Omental fat pad (tissue), 4 donors: Measurements from ENCODE around the gene EEPD1. TPM values are rescaled to one million over a fixed set of nuclear protein-coding genes. Genes with fewer than 3 reads are reported as not detected.

Source experiments
- ATAC-seq: fragments of 150-250 bp; one replicate; pipeline ENCODE4 v1.9.1; 2016; ENCODE audit warnings: mild to moderate bottlenecking, moderate library complexity; ENCODE audit not compliant: low FRiP score
- DNase-seq: peaks from one replicate; pipeline ENCODE4 v3.0.0-alpha.2; 2019; ENCODE audit warnings: low spot score
- CTCF ChIP-seq, 3 donors: fragments of 450-650 bp; IDR thresholded peaks; one replicate each; pipeline ENCODE4 v1.5.1; 2016 to 2017; ENCODE audit warnings: antibody characterized with exemption in 3 of 3, mild to moderate bottlenecking in 3 of 3, moderate library complexity in 2 of 3
- total RNA-seq, 4 donors: library from RNA; depleted of rRNA; stranded (reverse); fragments of >200 nt; gene quantifications; one replicate each; pipeline ENCODE4 v1.1.0, GENCODE V29; 2016

Gene EEPD1
- total RNA-seq, 4 donors from 2014 or later, result 6.5 to 23.0 (median 20.1) TPM

DNA sequence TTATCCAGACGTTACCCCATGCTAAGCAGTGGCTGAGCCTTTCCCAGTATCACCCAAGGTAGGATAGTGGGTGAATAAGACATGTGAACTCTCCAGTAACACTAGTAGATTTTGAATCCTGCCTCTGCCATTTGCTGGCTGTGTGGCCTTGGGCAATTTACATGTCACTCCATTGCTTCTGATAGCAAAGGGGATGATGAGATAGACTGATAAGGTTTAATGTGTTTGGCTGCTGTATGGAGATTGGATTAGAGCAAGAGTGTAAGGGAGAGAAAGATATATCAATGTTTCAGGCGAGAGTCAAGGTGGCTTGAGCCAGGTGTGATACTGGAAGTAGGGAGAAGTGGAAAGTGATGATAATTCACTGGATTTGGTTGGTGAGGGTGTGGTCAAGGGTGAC, 40.1 kb upstream of the EEPD1 start:
- no peak for ATAC-seq
- TF ChIP-seq CTCF (IDR thresholded peaks at IDR 0.05), result no peak

DNA sequence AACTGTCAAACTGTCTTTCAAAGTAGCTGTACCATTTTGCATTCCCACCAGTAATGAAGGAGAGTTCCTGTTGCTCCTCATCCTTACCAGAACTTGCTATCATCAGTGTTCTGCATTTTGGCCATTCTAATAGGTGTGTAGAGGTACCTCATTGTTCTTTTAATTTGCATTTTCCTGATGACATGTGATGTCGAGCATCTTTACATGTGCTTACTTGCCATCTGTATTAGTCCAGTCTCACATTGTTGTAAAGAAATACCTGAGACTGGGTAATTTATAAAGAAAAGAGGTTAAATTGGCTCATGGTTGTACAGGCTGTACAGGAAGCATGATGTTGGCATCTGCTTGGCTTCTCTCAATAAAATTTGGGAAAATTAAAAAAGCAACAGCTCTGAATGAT, 38.7 kb upstream of the EEPD1 start:
- DNase-seq (no peak), ATAC-seq (no peak)
- no peak for TF ChIP-seq CTCF (IDR thresholded peaks at IDR 0.05)

More for the DNA sequence above, 40.1 kb upstream of the EEPD1 start:
- DNase-seq, result no peak

GRCh38 chr7:36115448-36116321, 37.4 kb upstream of the EEPD1 start:
- TF ChIP-seq CTCF (IDR thresholded peaks at IDR 0.05), result no peak
- DNase-seq (peak; percentile 93), ATAC-seq (peak; percentile 98)

- TF ChIP-seq CTCF (IDR thresholded peaks at IDR 0.05), result no peak
- no peak for DNase-seq
- no peak for ATAC-seq
Measured at GRCh38 chr7:36116347-36117202, 36.5 kb upstream of the EEPD1 start.

GRCh38 chr7:36117203-36117840, 35.7 kb upstream of the EEPD1 start:
- ATAC-seq (no peak), DNase-seq (no peak)
- TF ChIP-seq CTCF (IDR thresholded peaks at IDR 0.05), result no peak

DNA sequence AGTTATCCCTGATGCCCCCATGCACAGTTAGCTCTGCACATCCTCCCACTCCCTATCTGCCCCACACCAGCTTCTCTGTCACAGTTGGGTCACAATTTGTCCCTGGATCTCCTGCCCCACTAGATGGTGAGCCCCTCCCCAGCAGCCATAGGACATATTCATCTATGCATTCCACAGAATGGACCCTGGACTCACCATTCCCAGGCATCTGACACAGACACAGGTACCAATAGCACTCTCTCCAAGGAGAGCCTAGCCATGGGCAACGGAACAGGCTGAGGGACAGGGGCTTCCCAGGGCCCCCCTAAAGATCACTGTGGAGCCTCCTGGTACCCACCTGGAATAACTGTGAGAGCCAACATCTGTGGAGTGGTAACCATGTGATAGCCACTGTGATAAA, 34.7 kb upstream of the EEPD1 start:
- no peak for TF ChIP-seq CTCF (IDR thresholded peaks at IDR 0.05)
- ATAC-seq (no peak), DNase-seq (no peak)
